HepG2 (cell line): ENCODE data around the gene MZT1. TPM values are rescaled to one million over a fixed set of nuclear protein-coding genes. Genes with fewer than 3 reads are reported as not detected.

Experiments used
- CAMTA2 ChIP-seq: sonication (generic); formaldehyde crosslinking; IDR thresholded peaks from 2 replicates; pipeline ENCODE4 v1.4.0; 2020; ENCODE audit warnings: mild to moderate bottlenecking, missing genetic modification reagents, borderline replicate concordance
- CC2D1A ChIP-seq: sonication (generic); formaldehyde crosslinking; IDR thresholded peaks from 2 replicates; pipeline ENCODE4 v1.8.1; 2023; ENCODE audit warnings: mild to moderate bottlenecking, missing genetic modification reagents
- CHCHD3 ChIP-seq: sonication (generic); formaldehyde crosslinking; IDR thresholded peaks from 2 replicates; pipeline ENCODE4 v1.8.0; 2022; ENCODE audit warnings: mild to moderate bottlenecking, missing genetic modification reagents, moderate library complexity
- CREM ChIP-seq, 2 experiments: sonication (generic) in 1 of 2; formaldehyde crosslinking in 1 of 2; IDR thresholded peaks; 2 replicates each; pipeline versions ENCODE4 v1.4.0 to v1.6.1; 2016 to 2020; ENCODE audit warnings: antibody characterized with exemption in 1 of 2, mild to moderate bottlenecking in 1 of 2, missing genetic modification reagents in 1 of 2
- HDAC1 ChIP-seq: sonication (generic); formaldehyde crosslinking; IDR thresholded peaks from 2 replicates; pipeline ENCODE4 v1.5.1; 2020; ENCODE audit warnings: mild to moderate bottlenecking, missing genetic modification reagents
- HOXA5 ChIP-seq: sonication (generic); formaldehyde crosslinking; IDR thresholded peaks from 2 replicates; pipeline ENCODE4 v1.4.0; 2020; ENCODE audit warnings: missing genetic modification reagents
- KLF15 ChIP-seq: sonication (generic); formaldehyde crosslinking; IDR thresholded peaks from 2 replicates; pipeline ENCODE4 v1.8.1; 2023; ENCODE audit warnings: borderline replicate concordance, mild to moderate bottlenecking, inconsistent platforms, missing genetic modification reagents, mixed read lengths
- MEF2D ChIP-seq: sonication (generic); formaldehyde crosslinking; IDR thresholded peaks from 2 replicates; pipeline ENCODE4 v1.5.1; 2020; ENCODE audit warnings: mild to moderate bottlenecking, missing genetic modification reagents
- MEIS1 ChIP-seq: sonication (generic); formaldehyde crosslinking; IDR thresholded peaks from 2 replicates; pipeline ENCODE4 v1.9.0; 2021; ENCODE audit warnings: mild to moderate bottlenecking, missing genetic modification reagents, moderate library complexity, borderline replicate concordance
- RCOR2 ChIP-seq: IDR thresholded peaks from 2 replicates; pipeline ENCODE4 v1.6.1; 2016; ENCODE audit warnings: missing biosample characterization, missing genetic modification reagents
- SNRNP70 ChIP-seq: fragments of 200-400 bp; formaldehyde crosslinking; IDR thresholded peaks from 2 replicates; pipeline ENCODE4 v1.6.1; 2017; ENCODE audit warnings: mild to moderate bottlenecking, low read depth, low read length, moderate library complexity
- TBL1XR1 ChIP-seq: fragments of 150-350 bp; IDR thresholded peaks from 2 replicates; pipeline ENCODE4 v1.6.1; 2014; ENCODE audit warnings: borderline replicate concordance, low read length; ENCODE audit not compliant: partially characterized antibody
- ZNF446 ChIP-seq: sonication (generic); formaldehyde crosslinking; IDR thresholded peaks from 2 replicates; pipeline ENCODE4 v1.5.0; 2020; ENCODE audit warnings: mild to moderate bottlenecking, missing genetic modification reagents
- polyA plus RNA-seq, 8 experiments: library from polyadenylated mRNA; depleted of rRNA in 3 of 8; stranded (reverse) in 7 of 8; unstranded in 1 of 8; fragments of >200 nt; fragmentation: Illumina TruSeq in 4 of 8; extraction: Trizol in 4 of 8; gene quantifications; 2 replicates each; pipeline versions ENCODE4 v1.2.1 to v1.2.3, GENCODE V29; 2011 to 2016; ENCODE audit warnings: low read depth in 4 of 8, missing spikeins in 1 of 8, mixed read lengths in 1 of 8; ENCODE audit not compliant: insufficient read depth in 1 of 8
- total RNA-seq, 5 experiments: library from RNA; depleted of rRNA; stranded (reverse); fragments of >200 nt; fragmentation: Illumina TruSeq; extraction: Trizol; gene quantifications; 2 replicates each; pipeline ENCODE4 v1.2.3, GENCODE V29; 2016; ENCODE audit warnings: low read depth in 1 of 5
- TF ChIP-seq, protein P1 (sequence below): sonication (generic); formaldehyde crosslinking; IDR thresholded peaks from 2 replicates; pipeline ENCODE4 v1.5.0; 2020; ENCODE audit warnings: mild to moderate bottlenecking, missing genetic modification reagents, borderline replicate concordance
- TF ChIP-seq, protein P2 (sequence below): sonication (generic); formaldehyde crosslinking; IDR thresholded peaks from 2 replicates; pipeline ENCODE4 v1.4.0; 2020; ENCODE audit warnings: missing genetic modification reagents
- TF ChIP-seq, protein P3 (sequence below): sonication (generic); formaldehyde crosslinking; IDR thresholded peaks from 2 replicates; pipeline ENCODE4 v1.5.0; 2020; ENCODE audit warnings: missing genetic modification reagents
- TF ChIP-seq, protein P4 (sequence below): sonication (generic); formaldehyde crosslinking; conservative IDR thresholded peaks from 2 replicates; pipeline ENCODE4 v1.8.0; 2022; ENCODE audit warnings: mild to moderate bottlenecking, moderate library complexity, missing genetic modification reagents
- TF ChIP-seq, protein P5 (sequence below): sonication (generic); formaldehyde crosslinking; IDR thresholded peaks from 2 replicates; pipeline ENCODE4 v1.5.0; 2020; ENCODE audit warnings: missing genetic modification reagents, mild to moderate bottlenecking, borderline replicate concordance

Gene MZT1
- total and polyA plus RNA-seq, 2 of the 13 experiments (the other 11 are each of a cell fraction or from before 2014, with no cell fraction given) = 11.7 to 17.2 TPM

DNA sequence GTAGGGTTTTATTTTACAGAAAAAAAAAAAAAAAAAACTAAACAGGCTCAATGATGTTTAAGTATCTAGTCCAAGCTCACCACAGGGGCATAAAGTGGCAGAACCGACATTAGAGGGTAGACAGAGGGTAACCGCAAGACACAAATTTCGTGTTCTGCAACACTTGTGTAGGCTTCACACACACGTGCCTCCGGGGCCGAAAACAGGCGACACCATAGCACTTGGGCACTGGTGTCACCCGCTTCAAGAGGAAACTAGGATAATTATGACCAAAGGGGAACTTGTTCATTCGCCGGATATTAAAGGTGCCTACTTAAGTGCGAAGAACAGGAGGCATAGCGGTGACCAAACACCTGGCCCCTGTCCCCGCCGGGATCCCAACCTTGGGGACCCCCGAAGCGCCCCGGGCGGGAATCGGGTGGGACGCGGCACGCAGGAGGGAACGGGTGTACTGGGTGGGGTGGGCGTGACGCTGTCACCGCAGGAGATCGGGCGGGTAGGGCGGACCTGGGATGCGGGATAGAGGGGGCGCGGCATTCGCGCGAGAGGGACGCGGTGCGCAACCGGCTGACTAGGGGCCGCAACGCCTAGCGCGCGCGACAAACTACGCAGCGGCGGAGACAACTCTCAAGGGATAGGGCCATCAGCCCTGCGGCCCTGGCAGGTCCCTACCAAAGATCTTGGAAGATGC, 558 bp downstream of the MZT1 start (continued):
- TF ChIP-seq, protein P1, sequence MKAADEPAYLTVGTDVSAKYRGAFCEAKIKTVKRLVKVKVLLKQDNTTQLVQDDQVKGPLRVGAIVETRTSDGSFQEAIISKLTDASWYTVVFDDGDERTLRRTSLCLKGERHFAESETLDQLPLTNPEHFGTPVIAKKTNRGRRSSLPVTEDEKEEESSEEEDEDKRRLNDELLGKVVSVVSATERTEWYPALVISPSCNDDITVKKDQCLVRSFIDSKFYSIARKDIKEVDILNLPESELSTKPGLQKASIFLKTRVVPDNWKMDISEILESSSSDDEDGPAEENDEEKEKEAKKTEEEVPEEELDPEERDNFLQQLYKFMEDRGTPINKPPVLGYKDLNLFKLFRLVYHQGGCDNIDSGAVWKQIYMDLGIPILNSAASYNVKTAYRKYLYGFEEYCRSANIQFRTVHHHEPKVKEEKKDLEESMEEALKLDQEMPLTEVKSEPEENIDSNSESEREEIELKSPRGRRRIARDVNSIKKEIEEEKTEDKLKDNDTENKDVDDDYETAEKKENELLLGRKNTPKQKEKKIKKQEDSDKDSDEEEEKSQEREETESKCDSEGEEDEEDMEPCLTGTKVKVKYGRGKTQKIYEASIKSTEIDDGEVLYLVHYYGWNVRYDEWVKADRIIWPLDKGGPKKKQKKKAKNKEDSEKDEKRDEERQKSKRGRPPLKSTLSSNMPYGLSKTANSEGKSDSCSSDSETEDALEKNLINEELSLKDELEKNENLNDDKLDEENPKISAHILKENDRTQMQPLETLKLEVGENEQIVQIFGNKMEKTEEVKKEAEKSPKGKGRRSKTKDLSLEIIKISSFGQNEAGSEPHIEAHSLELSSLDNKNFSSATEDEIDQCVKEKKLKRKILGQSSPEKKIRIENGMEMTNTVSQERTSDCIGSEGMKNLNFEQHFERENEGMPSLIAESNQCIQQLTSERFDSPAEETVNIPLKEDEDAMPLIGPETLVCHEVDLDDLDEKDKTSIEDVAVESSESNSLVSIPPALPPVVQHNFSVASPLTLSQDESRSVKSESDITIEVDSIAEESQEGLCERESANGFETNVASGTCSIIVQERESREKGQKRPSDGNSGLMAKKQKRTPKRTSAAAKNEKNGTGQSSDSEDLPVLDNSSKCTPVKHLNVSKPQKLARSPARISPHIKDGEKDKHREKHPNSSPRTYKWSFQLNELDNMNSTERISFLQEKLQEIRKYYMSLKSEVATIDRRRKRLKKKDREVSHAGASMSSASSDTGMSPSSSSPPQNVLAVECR (CRISPR knock-in tag) = no peak; the same call in 1 of the 2 replicates
- TF ChIP-seq HDAC1 (CRISPR knock-in tag) (no peak), ZNF446 (CRISPR knock-in tag) (no peak), CHCHD3 (CRISPR knock-in tag) (no peak), SNRNP70 (no peak), CAMTA2 (CRISPR knock-in tag) (no peak), CREM (IDR thresholded peaks at IDR 0.05) (no peak), CREM (CRISPR knock-in tag; IDR thresholded peaks at IDR 0.05) (no peak), MEIS1 (CRISPR knock-in tag) (no peak), CC2D1A (CRISPR knock-in tag) (no peak), MEF2D (CRISPR knock-in tag) (no peak), HOXA5 (peak; percentile 7; the same call in 1 of the 2 replicates), KLF15 (CRISPR knock-in tag) (no peak), RCOR2 (CRISPR knock-in tag) (no peak), TBL1XR1 (no peak)
- TF ChIP-seq, protein P2, sequence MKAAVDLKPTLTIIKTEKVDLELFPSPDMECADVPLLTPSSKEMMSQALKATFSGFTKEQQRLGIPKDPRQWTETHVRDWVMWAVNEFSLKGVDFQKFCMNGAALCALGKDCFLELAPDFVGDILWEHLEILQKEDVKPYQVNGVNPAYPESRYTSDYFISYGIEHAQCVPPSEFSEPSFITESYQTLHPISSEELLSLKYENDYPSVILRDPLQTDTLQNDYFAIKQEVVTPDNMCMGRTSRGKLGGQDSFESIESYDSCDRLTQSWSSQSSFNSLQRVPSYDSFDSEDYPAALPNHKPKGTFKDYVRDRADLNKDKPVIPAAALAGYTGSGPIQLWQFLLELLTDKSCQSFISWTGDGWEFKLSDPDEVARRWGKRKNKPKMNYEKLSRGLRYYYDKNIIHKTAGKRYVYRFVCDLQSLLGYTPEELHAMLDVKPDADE = 0 out of 2 replicates have a peak, but pooled peaks have one; percentile 21
- TF ChIP-seq, protein P3, sequence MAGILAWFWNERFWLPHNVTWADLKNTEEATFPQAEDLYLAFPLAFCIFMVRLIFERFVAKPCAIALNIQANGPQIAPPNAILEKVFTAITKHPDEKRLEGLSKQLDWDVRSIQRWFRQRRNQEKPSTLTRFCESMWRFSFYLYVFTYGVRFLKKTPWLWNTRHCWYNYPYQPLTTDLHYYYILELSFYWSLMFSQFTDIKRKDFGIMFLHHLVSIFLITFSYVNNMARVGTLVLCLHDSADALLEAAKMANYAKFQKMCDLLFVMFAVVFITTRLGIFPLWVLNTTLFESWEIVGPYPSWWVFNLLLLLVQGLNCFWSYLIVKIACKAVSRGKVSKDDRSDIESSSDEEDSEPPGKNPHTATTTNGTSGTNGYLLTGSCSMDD (CRISPR knock-in tag) = no peak
- TF ChIP-seq, protein P4, sequence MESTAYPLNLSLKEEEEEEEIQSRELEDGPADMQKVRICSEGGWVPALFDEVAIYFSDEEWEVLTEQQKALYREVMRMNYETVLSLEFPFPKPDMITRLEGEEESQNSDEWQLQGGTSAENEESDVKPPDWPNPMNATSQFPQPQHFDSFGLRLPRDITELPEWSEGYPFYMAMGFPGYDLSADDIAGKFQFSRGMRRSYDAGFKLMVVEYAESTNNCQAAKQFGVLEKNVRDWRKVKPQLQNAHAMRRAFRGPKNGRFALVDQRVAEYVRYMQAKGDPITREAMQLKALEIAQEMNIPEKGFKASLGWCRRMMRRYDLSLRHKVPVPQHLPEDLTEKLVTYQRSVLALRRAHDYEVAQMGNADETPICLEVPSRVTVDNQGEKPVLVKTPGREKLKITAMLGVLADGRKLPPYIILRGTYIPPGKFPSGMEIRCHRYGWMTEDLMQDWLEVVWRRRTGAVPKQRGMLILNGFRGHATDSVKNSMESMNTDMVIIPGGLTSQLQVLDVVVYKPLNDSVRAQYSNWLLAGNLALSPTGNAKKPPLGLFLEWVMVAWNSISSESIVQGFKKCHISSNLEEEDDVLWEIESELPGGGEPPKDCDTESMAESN (CRISPR knock-in tag) = no peak
- TF ChIP-seq, protein P5, sequence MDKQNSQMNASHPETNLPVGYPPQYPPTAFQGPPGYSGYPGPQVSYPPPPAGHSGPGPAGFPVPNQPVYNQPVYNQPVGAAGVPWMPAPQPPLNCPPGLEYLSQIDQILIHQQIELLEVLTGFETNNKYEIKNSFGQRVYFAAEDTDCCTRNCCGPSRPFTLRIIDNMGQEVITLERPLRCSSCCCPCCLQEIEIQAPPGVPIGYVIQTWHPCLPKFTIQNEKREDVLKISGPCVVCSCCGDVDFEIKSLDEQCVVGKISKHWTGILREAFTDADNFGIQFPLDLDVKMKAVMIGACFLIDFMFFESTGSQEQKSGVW (CRISPR knock-in tag) = 0 out of 2 replicates have a peak, but pooled peaks have one; percentile 83
